HEK293 (cell line): ENCODE measurements around the gene ENKD1.

Experiments
- BCL11A ChIP-seq: fragments of 450-650 bp; formaldehyde crosslinking; IDR thresholded peaks from 2 replicates; pipeline ENCODE4 v1.5.1; 2016; ENCODE audit warnings: low read depth, missing biosample characterization, missing genetic modification characterization
- EGR2 ChIP-seq: fragments of 450-650 bp; formaldehyde crosslinking; IDR thresholded peaks from 2 replicates; pipeline ENCODE4 v1.5.1; 2016; ENCODE audit warnings: low read depth, missing biosample characterization, missing genetic modification characterization
- KLF1 ChIP-seq: fragments of 450-650 bp; formaldehyde crosslinking; IDR thresholded peaks from 2 replicates; pipeline ENCODE4 v1.5.1; 2016; ENCODE audit warnings: missing biosample characterization, missing genetic modification characterization
- KLF16 ChIP-seq: fragments of 450-650 bp; formaldehyde crosslinking; IDR thresholded peaks from 2 replicates; pipeline ENCODE4 v1.5.1; 2017; ENCODE audit warnings: missing biosample characterization, missing genetic modification characterization
- KLF7 ChIP-seq: fragments of 450-650 bp; formaldehyde crosslinking; IDR thresholded peaks from 2 replicates; pipeline ENCODE4 v1.5.1; 2016; ENCODE audit warnings: missing biosample characterization, missing genetic modification characterization, borderline replicate concordance
- KLF9 ChIP-seq: fragments of 450-650 bp; formaldehyde crosslinking; IDR thresholded peaks from 2 replicates; pipeline ENCODE4 v1.5.1; 2016; ENCODE audit warnings: missing biosample characterization, missing genetic modification characterization, low read depth
- MYNN ChIP-seq: fragments of 450-650 bp; formaldehyde crosslinking; IDR thresholded peaks from 2 replicates; pipeline ENCODE4 v1.5.1; 2016; ENCODE audit warnings: missing biosample characterization, missing genetic modification characterization, borderline replicate concordance
- SP2 ChIP-seq: fragments of 450-650 bp; formaldehyde crosslinking; IDR thresholded peaks from 2 replicates; pipeline ENCODE4 v1.5.1; 2016; ENCODE audit warnings: missing biosample characterization, missing genetic modification characterization
- TCF7L2 ChIP-seq: IDR thresholded peaks from 2 replicates; pipeline ENCODE4 v1.6.1; 2011; ENCODE audit warnings: low read depth, mild to moderate bottlenecking, inconsistent platforms, low read length, moderate library complexity, borderline replicate concordance
- YY1 ChIP-seq: fragments of 450-650 bp; formaldehyde crosslinking; IDR thresholded peaks from 2 replicates; pipeline ENCODE4 v1.5.1; 2018; ENCODE audit warnings: missing biosample characterization, missing genetic modification characterization
- ZBTB1 ChIP-seq: fragments of 450-650 bp; formaldehyde crosslinking; IDR thresholded peaks from 2 replicates; pipeline ENCODE4 v1.5.1; 2016; ENCODE audit warnings: missing biosample characterization, missing genetic modification characterization
- ZFP37 ChIP-seq: fragments of 450-650 bp; formaldehyde crosslinking; IDR thresholded peaks from 2 replicates; pipeline ENCODE4 v1.5.1; 2016; ENCODE audit warnings: missing biosample characterization, missing genetic modification characterization
- ZIC2 ChIP-seq: fragments of 450-650 bp; formaldehyde crosslinking; IDR thresholded peaks from 2 replicates; pipeline ENCODE4 v1.5.1; 2016; ENCODE audit warnings: missing biosample characterization, missing genetic modification characterization
- ZNF560 ChIP-seq: fragments of 450-650 bp; formaldehyde crosslinking; IDR thresholded peaks from 2 replicates; pipeline ENCODE4 v1.5.1; 2017; ENCODE audit warnings: missing biosample characterization, missing genetic modification characterization, borderline replicate concordance
- ZNF561 ChIP-seq: fragments of 450-650 bp; IDR thresholded peaks from 2 replicates; pipeline ENCODE4 v1.5.1; 2018; ENCODE audit warnings: missing biosample characterization, missing genetic modification characterization, borderline replicate concordance
- ZNF624 ChIP-seq: fragments of 450-650 bp; formaldehyde crosslinking; IDR thresholded peaks from 2 replicates; pipeline ENCODE4 v1.5.1; 2017; ENCODE audit warnings: missing biosample characterization, missing genetic modification characterization
- ZNF629 ChIP-seq: fragments of 450-650 bp; formaldehyde crosslinking; IDR thresholded peaks from 2 replicates; pipeline ENCODE4 v1.5.1; 2017; ENCODE audit warnings: missing biosample characterization, missing genetic modification characterization
- ZNF791 ChIP-seq: fragments of 450-650 bp; formaldehyde crosslinking; IDR thresholded peaks from 2 replicates; pipeline ENCODE4 v1.5.1; 2016; ENCODE audit warnings: missing biosample characterization, missing genetic modification characterization
- TF ChIP-seq, protein P1 (sequence below): fragments of 450-650 bp; formaldehyde crosslinking; IDR thresholded peaks from 2 replicates; pipeline ENCODE4 v1.5.1; 2016; ENCODE audit warnings: missing biosample characterization, missing genetic modification characterization
- TF ChIP-seq, protein P2 (sequence below): fragments of 450-650 bp; formaldehyde crosslinking; IDR thresholded peaks from 2 replicates; pipeline ENCODE4 v1.5.1; 2016; ENCODE audit warnings: missing biosample characterization, missing genetic modification characterization
- TF ChIP-seq, protein P3 (sequence below): fragments of 450-650 bp; formaldehyde crosslinking; IDR thresholded peaks from 2 replicates; pipeline ENCODE4 v1.5.1; 2016; ENCODE audit warnings: missing biosample characterization, missing genetic modification characterization, low read depth
- TF ChIP-seq, protein P4 (sequence below): fragments of 450-650 bp; formaldehyde crosslinking; IDR thresholded peaks from 2 replicates; pipeline ENCODE4 v1.5.1; 2017; ENCODE audit warnings: missing biosample characterization, missing genetic modification characterization
- TF ChIP-seq, protein P5 (sequence below): fragments of 450-650 bp; formaldehyde crosslinking; IDR thresholded peaks from 2 replicates; pipeline ENCODE4 v1.5.1; 2016; ENCODE audit warnings: missing biosample characterization, missing genetic modification characterization
- TF ChIP-seq, protein P6 (sequence below): fragments of 450-650 bp; formaldehyde crosslinking; IDR thresholded peaks from 2 replicates; pipeline ENCODE4 v1.5.1; 2016; ENCODE audit warnings: missing biosample characterization, missing genetic modification characterization

The ENKD1 gene

DNA sequence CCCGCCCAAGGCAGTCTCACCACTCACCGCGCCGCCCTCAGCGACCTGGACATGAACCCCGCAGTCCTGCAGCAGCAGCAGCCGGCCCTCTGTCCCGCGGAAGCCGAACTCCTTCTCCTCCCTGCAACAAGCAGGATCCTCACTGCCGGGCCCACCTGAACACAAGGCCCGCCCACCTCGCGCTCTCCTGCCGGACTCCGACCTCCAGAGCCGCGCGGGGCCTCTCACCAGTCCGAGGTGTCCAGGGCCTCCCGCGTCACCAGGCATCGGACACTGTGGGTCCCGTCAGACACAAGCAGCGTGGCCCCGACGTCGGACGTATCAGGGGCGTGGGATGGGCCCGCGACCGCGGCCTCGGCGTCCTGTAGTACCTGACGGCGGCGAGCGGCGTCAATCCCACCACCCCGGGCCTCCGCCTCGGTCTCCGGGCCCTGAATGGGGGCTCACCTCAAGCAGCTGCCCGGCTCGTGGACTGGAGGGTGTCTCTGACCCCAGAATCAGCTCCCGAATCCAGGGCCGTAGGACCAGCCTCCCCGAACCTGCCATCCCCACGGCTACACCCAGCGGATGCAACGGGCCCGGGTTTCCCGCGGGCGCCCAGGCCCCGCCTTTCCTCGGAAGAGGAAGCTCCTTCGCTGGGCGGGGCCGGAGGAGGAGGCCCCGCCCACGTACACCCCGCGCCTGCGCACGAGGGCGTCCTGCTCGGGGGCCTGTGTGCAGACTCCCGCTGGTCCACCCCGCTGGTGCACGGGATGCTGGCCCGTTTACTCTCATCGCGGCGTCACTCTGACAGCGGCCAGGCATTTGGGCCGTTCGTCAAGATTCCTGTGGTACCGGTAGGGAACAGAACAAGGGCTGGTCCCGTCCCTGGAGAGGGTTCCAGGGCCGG, 6.6 kb downstream of the ENKD1 start, which contains the start of gene ACD (continued):
- TF ChIP-seq, protein P1, sequence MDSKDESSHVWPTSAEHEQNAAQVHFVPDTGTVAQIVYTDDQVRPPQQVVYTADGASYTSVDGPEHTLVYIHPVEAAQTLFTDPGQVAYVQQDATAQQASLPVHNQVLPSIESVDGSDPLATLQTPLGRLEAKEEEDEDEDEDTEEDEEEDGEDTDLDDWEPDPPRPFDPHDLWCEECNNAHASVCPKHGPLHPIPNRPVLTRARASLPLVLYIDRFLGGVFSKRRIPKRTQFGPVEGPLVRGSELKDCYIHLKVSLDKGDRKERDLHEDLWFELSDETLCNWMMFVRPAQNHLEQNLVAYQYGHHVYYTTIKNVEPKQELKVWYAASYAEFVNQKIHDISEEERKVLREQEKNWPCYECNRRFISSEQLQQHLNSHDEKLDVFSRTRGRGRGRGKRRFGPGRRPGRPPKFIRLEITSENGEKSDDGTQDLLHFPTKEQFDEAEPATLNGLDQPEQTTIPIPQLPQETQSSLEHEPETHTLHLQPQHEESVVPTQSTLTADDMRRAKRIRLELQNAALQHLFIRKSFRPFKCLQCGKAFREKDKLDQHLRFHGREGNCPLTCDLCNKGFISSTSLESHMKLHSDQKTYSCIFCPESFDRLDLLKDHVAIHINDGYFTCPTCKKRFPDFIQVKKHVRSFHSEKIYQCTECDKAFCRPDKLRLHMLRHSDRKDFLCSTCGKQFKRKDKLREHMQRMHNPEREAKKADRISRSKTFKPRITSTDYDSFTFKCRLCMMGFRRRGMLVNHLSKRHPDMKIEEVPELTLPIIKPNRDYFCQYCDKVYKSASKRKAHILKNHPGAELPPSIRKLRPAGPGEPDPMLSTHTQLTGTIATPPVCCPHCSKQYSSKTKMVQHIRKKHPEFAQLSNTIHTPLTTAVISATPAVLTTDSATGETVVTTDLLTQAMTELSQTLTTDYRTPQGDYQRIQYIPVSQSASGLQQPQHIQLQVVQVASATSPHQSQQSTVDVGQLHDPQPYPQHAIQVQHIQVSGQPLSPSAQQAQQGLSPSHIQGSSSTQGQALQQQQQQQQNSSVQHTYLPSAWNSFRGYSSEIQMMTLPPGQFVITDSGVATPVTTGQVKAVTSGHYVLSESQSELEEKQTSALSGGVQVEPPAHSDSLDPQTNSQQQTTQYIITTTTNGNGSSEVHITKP (tag by site-specific recombination), result no peak
- TF ChIP-seq ZFP37 (tag by site-specific recombination) (no peak), ZBTB1 (no peak), BCL11A (tag by site-specific recombination) (no peak), TCF7L2 (no peak), KLF1 (tag by site-specific recombination) (peak; percentile 6), ZNF629 (tag by site-specific recombination) (no peak), SP2 (peak; percentile 79), EGR2 (tag by site-specific recombination) (peak; percentile 35; the same call in 1 of the 2 replicates), ZNF791 (no peak), ZNF560 (tag by site-specific recombination) (no peak), KLF16 (tag by site-specific recombination) (peak; percentile 39), ZIC2 (tag by site-specific recombination) (peak; percentile 87), KLF7 (peak; percentile 69; the same call in 1 of the 2 replicates), KLF9 (tag by site-specific recombination) (peak; percentile 83), ZNF624 (tag by site-specific recombination) (no peak), YY1 (tag by site-specific recombination) (no peak), MYNN (no peak), ZNF561 (tag by site-specific recombination) (no peak)
- TF ChIP-seq, protein P2, sequence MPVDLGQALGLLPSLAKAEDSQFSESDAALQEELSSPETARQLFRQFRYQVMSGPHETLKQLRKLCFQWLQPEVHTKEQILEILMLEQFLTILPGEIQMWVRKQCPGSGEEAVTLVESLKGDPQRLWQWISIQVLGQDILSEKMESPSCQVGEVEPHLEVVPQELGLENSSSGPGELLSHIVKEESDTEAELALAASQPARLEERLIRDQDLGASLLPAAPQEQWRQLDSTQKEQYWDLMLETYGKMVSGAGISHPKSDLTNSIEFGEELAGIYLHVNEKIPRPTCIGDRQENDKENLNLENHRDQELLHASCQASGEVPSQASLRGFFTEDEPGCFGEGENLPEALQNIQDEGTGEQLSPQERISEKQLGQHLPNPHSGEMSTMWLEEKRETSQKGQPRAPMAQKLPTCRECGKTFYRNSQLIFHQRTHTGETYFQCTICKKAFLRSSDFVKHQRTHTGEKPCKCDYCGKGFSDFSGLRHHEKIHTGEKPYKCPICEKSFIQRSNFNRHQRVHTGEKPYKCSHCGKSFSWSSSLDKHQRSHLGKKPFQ, result no peak
- TF ChIP-seq, protein P3, sequence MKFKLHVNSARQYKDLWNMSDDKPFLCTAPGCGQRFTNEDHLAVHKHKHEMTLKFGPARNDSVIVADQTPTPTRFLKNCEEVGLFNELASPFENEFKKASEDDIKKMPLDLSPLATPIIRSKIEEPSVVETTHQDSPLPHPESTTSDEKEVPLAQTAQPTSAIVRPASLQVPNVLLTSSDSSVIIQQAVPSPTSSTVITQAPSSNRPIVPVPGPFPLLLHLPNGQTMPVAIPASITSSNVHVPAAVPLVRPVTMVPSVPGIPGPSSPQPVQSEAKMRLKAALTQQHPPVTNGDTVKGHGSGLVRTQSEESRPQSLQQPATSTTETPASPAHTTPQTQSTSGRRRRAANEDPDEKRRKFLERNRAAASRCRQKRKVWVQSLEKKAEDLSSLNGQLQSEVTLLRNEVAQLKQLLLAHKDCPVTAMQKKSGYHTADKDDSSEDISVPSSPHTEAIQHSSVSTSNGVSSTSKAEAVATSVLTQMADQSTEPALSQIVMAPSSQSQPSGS (tag by site-specific recombination), result no peak
- TF ChIP-seq, protein P4, sequence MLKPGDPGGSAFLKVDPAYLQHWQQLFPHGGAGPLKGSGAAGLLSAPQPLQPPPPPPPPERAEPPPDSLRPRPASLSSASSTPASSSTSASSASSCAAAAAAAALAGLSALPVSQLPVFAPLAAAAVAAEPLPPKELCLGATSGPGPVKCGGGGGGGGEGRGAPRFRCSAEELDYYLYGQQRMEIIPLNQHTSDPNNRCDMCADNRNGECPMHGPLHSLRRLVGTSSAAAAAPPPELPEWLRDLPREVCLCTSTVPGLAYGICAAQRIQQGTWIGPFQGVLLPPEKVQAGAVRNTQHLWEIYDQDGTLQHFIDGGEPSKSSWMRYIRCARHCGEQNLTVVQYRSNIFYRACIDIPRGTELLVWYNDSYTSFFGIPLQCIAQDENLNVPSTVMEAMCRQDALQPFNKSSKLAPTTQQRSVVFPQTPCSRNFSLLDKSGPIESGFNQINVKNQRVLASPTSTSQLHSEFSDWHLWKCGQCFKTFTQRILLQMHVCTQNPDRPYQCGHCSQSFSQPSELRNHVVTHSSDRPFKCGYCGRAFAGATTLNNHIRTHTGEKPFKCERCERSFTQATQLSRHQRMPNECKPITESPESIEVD (tag by site-specific recombination), result no peak
- TF ChIP-seq, protein P5, sequence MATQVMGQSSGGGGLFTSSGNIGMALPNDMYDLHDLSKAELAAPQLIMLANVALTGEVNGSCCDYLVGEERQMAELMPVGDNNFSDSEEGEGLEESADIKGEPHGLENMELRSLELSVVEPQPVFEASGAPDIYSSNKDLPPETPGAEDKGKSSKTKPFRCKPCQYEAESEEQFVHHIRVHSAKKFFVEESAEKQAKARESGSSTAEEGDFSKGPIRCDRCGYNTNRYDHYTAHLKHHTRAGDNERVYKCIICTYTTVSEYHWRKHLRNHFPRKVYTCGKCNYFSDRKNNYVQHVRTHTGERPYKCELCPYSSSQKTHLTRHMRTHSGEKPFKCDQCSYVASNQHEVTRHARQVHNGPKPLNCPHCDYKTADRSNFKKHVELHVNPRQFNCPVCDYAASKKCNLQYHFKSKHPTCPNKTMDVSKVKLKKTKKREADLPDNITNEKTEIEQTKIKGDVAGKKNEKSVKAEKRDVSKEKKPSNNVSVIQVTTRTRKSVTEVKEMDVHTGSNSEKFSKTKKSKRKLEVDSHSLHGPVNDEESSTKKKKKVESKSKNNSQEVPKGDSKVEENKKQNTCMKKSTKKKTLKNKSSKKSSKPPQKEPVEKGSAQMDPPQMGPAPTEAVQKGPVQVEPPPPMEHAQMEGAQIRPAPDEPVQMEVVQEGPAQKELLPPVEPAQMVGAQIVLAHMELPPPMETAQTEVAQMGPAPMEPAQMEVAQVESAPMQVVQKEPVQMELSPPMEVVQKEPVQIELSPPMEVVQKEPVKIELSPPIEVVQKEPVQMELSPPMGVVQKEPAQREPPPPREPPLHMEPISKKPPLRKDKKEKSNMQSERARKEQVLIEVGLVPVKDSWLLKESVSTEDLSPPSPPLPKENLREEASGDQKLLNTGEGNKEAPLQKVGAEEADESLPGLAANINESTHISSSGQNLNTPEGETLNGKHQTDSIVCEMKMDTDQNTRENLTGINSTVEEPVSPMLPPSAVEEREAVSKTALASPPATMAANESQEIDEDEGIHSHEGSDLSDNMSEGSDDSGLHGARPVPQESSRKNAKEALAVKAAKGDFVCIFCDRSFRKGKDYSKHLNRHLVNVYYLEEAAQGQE (tag by site-specific recombination), result 0 out of 2 replicates have a peak, but pooled peaks have one; percentile 55
- TF ChIP-seq, protein P6, sequence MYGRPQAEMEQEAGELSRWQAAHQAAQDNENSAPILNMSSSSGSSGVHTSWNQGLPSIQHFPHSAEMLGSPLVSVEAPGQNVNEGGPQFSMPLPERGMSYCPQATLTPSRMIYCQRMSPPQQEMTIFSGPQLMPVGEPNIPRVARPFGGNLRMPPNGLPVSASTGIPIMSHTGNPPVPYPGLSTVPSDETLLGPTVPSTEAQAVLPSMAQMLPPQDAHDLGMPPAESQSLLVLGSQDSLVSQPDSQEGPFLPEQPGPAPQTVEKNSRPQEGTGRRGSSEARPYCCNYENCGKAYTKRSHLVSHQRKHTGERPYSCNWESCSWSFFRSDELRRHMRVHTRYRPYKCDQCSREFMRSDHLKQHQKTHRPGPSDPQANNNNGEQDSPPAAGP (tag by site-specific recombination), result no peak
